GM23338 (cell line): ENCODE results near the gene CDKAL1.

Experiments used
- CREB1 ChIP-seq: fragments of 250-450 bp; sonication (Bioruptor Pico); IDR thresholded peaks from 2 replicates; pipeline ENCODE4 v1.5.0; 2020; ENCODE audit warnings: low read depth, mild to moderate bottlenecking, moderate library complexity
- CTCF ChIP-seq, 2 experiments: fragments of 200-600 bp in 1 of 2; sonication (generic) in 1 of 2; conservative IDR thresholded peaks; 2 replicates each; pipeline versions ENCODE4 v1.5.1 to v1.6.1; 2016 to 2017; ENCODE audit warnings: antibody characterized with exemption in 2 of 2, low read depth in 2 of 2, mild to moderate bottlenecking in 2 of 2, moderate library complexity in 1 of 2
- ETS1 ChIP-seq: IDR thresholded peaks from 2 replicates; pipeline ENCODE4 v1.6.1; 2016; ENCODE audit warnings: antibody characterized with exemption
- EZH2 ChIP-seq: fragments of 200-600 bp; sonication (generic); IDR thresholded peaks from one replicate; pipeline ENCODE4 v1.8.0; 2017; ENCODE audit warnings: antibody characterized with exemption, mild to moderate bottlenecking, low read depth; ENCODE audit not compliant: unreplicated experiment
- EZH2phosphoT487 ChIP-seq: fragments of 200-600 bp; sonication (generic); IDR thresholded peaks from one replicate; pipeline ENCODE4 v1.8.1; 2018; ENCODE audit warnings: antibody characterized with exemption; ENCODE audit not compliant: unreplicated experiment
- JUNB ChIP-seq: IDR thresholded peaks from one replicate; pipeline ENCODE4 v1.6.1; 2016; ENCODE audit warnings: antibody characterized with exemption; ENCODE audit not compliant: unreplicated experiment
- NANOG ChIP-seq: IDR thresholded peaks from 2 replicates; pipeline ENCODE4 v1.6.1; 2016; ENCODE audit warnings: antibody characterized with exemption, borderline replicate concordance
- POLR2AphosphoS5 ChIP-seq: IDR thresholded peaks from 2 replicates; pipeline ENCODE4 v1.6.1; 2016; ENCODE audit warnings: antibody characterized with exemption, low read depth
- REST ChIP-seq: IDR thresholded peaks from one replicate; pipeline ENCODE4 v1.6.1; 2018; ENCODE audit warnings: antibody characterized with exemption; ENCODE audit not compliant: unreplicated experiment
- STAT1 ChIP-seq: IDR thresholded peaks from one replicate; pipeline ENCODE4 v1.6.1; 2016; ENCODE audit warnings: antibody characterized with exemption; ENCODE audit not compliant: unreplicated experiment
- ZNF114 ChIP-seq: fragments of 250-450 bp; sonication (Bioruptor Pico); IDR thresholded peaks from 2 replicates; pipeline ENCODE4 v1.5.0; 2020; ENCODE audit warnings: mild to moderate bottlenecking, moderate library complexity
- ZNF331 ChIP-seq: fragments of 250-450 bp; sonication (Bioruptor Pico); IDR thresholded peaks from 2 replicates; pipeline ENCODE4 v1.5.0; 2020; ENCODE audit warnings: low read depth, mild to moderate bottlenecking, moderate library complexity
- ZNF462 ChIP-seq: fragments of 250-450 bp; sonication (Bioruptor Pico); IDR thresholded peaks from 2 replicates; pipeline ENCODE4 v1.5.0; 2020; ENCODE audit warnings: mild to moderate bottlenecking, moderate library complexity

- no peak for TF ChIP-seq CTCF (conservative IDR thresholded peaks at IDR 0.05; ENCODE audit: low read depth in 2 of 2)
- TF ChIP-seq POLR2AphosphoS5 = no peak
- TF ChIP-seq EZH2 = no peak
- no peak for TF ChIP-seq REST
- no peak for TF ChIP-seq ETS1
- no peak for TF ChIP-seq EZH2phosphoT487
- no peak for TF ChIP-seq JUNB
- no peak for TF ChIP-seq CREB1 (CRISPR knock-in tag)
- TF ChIP-seq ZNF331 (CRISPR knock-in tag) = no peak
- no peak for TF ChIP-seq STAT1
- no peak for TF ChIP-seq NANOG
- TF ChIP-seq ZNF462 = no peak
- no peak for TF ChIP-seq ZNF114 (CRISPR knock-in tag)
These were observed 34.8 kb downstream of the CDKAL1 start for GRCh38 chr6:20569000-20569610.
